VCaP (cell line): ENCODE data around the gene RGS6.
"Not testable (repeated sequence)": the region's sequence is repeated elsewhere in the genome, so short reads cannot be mapped to it uniquely, and the experiment has no call there.

Source experiments
- H3K27ac ChIP-seq: fragments of 450-650 bp; 2 replicates; pipeline ENCODE4 v1.5.1; 2017
- TF ChIP-seq, protein P1 (sequence below): fragments of 450-650 bp; conservative IDR thresholded peaks from 2 replicates; pipeline ENCODE4 v1.5.1; 2017; ENCODE audit warnings: mild to moderate bottlenecking, moderate library complexity

RGS6 gene

DNA sequence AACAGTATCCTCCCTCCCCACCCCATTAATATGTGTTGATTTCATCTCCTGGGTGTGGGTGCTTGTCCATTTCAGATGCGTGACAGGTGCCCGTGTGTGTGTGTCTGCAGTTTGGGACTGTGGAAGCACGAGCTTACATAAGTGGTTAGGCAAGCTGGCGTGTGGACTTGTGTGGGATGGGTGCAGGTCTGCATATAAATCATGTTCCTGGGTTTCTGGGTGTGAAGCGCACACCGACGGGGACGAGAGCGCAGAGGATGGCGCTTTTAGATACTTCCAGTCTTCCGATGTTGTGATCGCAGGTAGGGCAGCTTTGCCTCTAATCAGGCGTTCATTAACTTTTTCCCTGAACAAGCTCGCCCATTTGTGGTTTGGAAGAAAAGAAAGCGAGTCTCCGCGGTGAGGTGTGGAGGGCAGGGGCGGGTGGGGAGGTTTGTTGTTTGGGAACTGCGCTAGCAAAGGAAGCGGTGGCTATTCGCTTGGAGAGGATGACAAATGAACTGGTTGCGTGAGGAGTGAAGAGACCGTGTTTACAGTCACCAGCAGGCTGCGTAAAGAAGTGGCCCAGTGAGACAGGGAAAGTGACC lies 865 bp downstream of the RGS6 start:
- TF ChIP-seq, protein P1, sequence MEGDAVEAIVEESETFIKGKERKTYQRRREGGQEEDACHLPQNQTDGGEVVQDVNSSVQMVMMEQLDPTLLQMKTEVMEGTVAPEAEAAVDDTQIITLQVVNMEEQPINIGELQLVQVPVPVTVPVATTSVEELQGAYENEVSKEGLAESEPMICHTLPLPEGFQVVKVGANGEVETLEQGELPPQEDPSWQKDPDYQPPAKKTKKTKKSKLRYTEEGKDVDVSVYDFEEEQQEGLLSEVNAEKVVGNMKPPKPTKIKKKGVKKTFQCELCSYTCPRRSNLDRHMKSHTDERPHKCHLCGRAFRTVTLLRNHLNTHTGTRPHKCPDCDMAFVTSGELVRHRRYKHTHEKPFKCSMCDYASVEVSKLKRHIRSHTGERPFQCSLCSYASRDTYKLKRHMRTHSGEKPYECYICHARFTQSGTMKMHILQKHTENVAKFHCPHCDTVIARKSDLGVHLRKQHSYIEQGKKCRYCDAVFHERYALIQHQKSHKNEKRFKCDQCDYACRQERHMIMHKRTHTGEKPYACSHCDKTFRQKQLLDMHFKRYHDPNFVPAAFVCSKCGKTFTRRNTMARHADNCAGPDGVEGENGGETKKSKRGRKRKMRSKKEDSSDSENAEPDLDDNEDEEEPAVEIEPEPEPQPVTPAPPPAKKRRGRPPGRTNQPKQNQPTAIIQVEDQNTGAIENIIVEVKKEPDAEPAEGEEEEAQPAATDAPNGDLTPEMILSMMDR: no peak
- H3K27ac ChIP-seq: no peak overlapping the region

DNA sequence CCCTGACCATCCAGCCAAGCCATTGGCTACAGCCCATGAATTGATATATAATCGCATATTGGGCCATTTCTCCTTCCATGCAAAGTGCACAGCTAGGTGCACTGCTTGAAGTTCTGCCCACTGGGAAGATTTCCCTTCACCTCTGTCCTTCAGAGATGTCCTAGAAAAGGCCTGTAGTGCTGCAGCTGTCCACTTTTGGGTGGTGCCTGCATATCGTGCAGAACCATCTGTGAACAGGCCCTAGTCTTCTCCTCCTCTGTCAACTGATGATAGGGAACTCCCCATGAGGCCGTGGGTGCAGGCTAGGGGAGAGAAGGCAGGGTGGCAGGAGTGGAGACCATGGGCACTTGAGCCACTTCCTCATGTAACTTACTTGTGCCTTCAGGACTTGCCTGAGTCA lies 6.0 kb downstream of the RGS6 start:
- H3K27ac ChIP-seq: not testable (repeated sequence)

DNA sequence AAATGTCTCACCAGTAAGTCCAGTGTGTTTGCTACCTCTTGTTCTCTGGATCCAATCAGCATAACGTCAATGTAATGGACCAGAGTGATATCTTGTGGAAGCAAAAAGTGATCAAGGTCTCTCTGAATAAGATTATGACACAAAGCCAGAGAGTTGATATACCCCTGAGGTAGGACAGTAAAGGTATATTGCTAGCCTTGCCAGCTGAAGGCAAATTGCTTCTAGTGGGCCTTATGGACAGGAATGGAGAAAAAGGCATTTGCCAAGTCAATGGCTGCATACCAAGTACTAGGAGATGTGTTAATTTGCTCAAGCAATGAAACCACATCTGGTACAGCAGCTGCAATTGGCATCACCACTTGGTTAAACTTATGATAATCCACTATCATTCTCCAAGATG lies 7.1 kb downstream of the RGS6 start:
- H3K27ac ChIP-seq: not testable (repeated sequence)

DNA sequence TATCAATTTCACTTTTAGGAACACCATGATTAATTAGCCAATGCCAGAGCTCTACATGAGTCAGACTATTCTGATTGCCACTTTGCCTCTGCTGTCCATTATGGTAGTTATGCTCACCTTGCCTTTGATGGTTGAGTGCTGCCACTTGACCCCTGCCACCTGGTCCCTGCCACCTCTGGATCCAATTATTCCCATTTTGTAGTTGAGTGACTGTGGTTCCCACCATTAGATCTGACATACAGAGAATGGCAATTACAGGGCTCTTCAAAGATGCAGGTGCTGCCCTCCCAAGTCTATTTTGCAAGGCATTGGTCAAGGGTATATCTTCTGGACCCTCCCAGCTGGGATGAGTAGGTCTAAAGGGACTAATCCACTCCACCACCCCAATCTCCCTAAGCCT lies 8.3 kb downstream of the RGS6 start:
- not testable (repeated sequence) for H3K27ac ChIP-seq

DNA sequence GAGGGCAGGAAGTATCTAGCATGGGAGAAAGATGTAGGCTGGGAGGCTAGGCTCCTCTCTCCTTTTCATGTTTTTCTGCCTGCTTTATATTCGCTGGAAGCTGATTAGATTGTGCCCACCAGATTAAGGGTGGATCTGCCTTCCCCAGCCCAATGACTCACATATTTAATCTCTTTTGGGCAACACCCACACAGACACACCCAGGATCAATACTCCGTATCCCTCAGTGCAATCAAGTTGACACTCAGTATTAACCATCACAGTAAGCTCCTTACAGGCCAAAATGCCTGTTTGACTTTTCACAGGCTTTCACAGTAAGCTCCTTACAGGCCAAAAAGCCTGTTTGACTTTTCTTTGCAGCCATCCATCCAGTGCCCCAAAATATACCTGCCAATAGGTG lies 9.4 kb downstream of the RGS6 start:
- not testable (repeated sequence) for H3K27ac ChIP-seq

DNA sequence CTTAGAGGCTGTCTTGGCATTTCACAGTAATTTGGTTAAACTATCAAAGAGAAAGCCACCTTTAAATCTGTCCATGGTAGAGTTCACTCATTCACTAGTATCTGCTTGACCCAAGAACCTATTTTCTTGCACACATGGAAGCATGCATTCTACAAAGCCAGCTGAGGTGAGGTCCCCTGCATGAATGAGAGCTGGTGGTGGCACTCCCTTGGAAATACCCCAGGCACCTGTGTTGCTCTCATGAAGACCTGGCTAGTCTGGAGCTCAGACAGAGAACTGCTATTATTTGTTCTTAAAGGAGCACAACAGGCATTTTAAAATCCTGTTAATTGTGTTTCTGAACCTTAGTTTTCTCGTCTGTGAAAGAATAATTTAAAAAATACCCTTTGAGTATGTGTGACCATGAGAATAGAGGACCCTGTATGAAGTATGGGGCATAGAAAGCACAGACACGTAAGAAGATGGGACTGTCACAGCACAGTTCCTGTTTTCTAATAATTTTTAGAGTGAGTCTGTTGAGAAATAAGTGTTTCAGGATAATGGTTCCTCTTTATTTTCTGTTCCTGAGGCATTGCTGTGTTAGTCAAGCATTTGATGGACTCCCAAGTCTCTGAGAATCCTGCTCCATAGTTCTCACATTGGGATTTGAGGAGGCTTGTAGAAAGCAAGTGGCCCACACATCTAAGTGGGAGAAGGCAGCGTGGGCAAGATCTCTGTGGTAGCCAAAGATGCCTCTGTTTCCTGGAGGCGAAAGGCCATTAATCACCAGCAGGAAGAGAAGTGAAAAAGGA lies 10.9 kb downstream of the RGS6 start:
- no peak overlapping the region for H3K27ac ChIP-seq
- TF ChIP-seq, protein P1: no peak

DNA sequence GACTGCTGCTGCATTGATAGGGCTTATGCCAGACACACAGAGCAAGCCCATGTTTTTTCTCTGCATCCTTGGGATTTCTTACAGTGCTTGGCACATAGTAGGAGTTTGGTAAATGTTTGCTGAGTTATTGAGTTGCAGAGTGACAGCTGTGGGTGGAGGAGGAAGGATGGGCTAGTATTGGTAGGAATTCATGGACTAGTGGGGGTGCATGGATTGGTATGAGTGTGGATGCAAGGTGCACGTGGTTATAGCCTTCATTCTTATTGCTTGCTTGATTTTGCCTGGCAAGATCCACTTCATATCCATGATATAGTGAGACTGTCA lies 11.4 kb downstream of the RGS6 start:
- H3K27ac ChIP-seq: no peak overlapping the region

DNA sequence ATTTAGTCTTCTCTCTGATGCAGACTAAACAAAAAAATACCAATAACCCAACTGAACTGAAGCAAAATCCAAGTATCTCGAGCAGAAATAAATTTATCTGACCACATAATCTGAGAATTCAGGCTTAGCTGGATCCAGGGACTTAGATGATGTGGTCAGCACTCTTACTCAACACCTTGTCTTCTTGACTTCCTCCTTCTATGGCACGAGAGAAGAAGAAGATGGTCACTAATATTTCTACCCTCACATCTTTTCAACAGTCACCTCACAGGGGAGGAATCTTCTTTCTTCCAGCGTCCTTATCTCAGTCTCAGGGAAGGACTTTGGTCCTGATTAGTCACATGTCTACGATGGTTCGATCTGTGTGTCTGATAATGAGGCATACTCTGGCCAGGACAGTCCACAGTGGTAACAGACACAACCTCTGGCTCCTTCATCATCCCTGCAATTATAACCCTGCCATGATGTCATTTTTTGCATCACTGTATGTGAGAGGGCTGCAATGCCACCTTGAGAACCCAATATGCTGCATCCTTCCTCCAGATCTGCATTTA lies 15.8 kb downstream of the RGS6 start:
- TF ChIP-seq, protein P1: no peak
- no peak overlapping the region for H3K27ac ChIP-seq

More for the DNA sequence above, 11.4 kb downstream of the RGS6 start:
- TF ChIP-seq, protein P1: no peak

DNA sequence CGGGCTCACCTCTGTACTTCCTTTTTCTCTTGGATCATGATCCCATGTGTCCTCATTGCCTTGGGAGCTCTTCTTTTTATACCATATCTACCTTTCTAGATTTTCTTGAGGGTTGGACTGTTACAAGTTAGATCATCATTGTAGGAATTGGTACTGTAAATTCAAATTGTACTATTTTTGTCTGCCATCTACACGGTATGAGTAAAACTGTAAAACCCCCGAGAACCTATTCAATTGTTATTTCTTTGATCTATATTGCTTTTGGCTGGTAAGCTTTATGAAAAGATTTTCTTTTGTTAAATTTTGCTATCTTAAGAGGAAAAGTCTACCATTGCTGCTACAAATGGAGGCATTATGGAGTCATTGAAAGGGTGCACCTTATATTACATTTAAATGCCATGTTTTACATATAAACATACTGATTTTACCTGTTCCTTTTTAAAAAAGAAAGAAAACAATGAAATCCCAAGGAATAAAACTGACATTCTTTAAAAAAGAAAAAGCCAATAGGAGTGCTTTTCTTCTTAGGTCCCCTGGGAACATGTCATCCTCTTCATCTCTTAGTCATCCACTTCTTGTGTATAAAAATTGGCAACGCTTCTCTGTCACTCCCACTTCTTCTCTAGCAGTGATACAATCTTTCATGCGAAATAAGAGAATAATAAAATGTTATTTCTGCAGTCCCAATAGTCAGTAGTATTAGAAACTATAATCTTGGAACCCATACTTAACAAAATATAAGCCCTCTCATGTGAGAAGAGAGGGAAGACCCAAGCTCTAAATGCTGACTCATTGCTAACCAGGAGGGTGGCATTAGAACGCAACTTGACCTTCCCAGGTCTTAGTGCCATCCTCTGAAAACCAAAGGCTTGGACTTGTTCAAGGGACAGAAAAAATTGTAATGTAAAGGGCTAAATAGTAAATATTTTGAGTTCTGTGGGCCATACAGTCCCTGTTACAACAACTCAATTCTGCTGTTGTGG lies 20.4 kb downstream of the RGS6 start:
- no peak overlapping the region for H3K27ac ChIP-seq
- TF ChIP-seq, protein P1: no peak
